A673 (cell line): Measurements from ENCODE around the gene TSEN15.

ENCODE experiments used
- CTCF ChIP-seq: fragments of 300-800, 200-600 bp; sonication (generic); conservative IDR thresholded peaks from 2 replicates; pipeline ENCODE4 v1.5.1; 2017; ENCODE audit warnings: low read depth, mild to moderate bottlenecking, antibody characterized with exemption, low read length, moderate library complexity, mixed read lengths
- EZH2 ChIP-seq: fragments of 200-600 bp; sonication (generic); IDR thresholded peaks from 2 replicates; pipeline ENCODE4 v1.6.1; 2017; ENCODE audit warnings: borderline replicate concordance, low read depth, mild to moderate bottlenecking, mixed read lengths, antibody characterized with exemption, low read length; ENCODE audit not compliant: poor library complexity, severe bottlenecking

GRCh38 chr1:184049291-184049690 lies 2.2 kb upstream of the TSEN15 start:
- TF ChIP-seq CTCF (no peak), EZH2 (no peak)
